Measurements from ENCODE around the gene PARVA. TPM values are rescaled to one million over a fixed set of nuclear protein-coding genes. Genes with fewer than 3 reads are reported as not detected.

The PARVA gene
- total RNA-seq, 4 donors from 2014 or later: 10.0 to 25.0 (median 14.2) TPM

GRCh38 chr11:12535321-12535720 lies 157.9 kb downstream of the PARVA start:
- H3K4me3 ChIP-seq (ENCODE audit: low read depth, poor library complexity, severe bottlenecking): no peak overlapping the region
- intact Hi-C loops (cut with DNase I; ENCODE audit: low total_unique reads): no loop called here
- DNase-seq (ENCODE audit: low spot score in 2 of 2): peak in 1 of 2 donors; percentile 14
- TF ChIP-seq POLR2A (IDR thresholded peaks at IDR 0.05) (no peak), CTCF (IDR thresholded peaks at IDR 0.05) (no peak)
- 89 to 94% methylated on average over 3 of the region's 3 CpGs for WGBS, 2 donors

GRCh38 chr11:12536566-12536965 lies 159.2 kb downstream of the PARVA start:
- peak in 1 of 2 donors; percentile 56 for DNase-seq (ENCODE audit: low spot score in 2 of 2)
- no peak overlapping the region for H3K4me3 ChIP-seq (ENCODE audit: low read depth, poor library complexity, severe bottlenecking)
- WGBS, 2 donors: 85 to 89% methylated on average over 6 of the region's 6 CpGs
- intact Hi-C loops (cut with DNase I; ENCODE audit: low total_unique reads): no loop called here
- no peak for TF ChIP-seq CTCF (IDR thresholded peaks at IDR 0.05)
- no peak for TF ChIP-seq POLR2A (IDR thresholded peaks at IDR 0.05)

- intact Hi-C loops (cut with DNase I; ENCODE audit: low total_unique reads): no loop called here
- TF ChIP-seq POLR2A (IDR thresholded peaks at IDR 0.05) (no peak), CTCF (IDR thresholded peaks at IDR 0.05) (no peak)
- DNase-seq (ENCODE audit: low spot score in 2 of 2): peak in 1 of 2 donors; percentile 49
- H3K4me3 ChIP-seq (ENCODE audit: low read depth, poor library complexity, severe bottlenecking): no peak overlapping the region
- WGBS, 2 donors: 67 to 81% methylated on average over 6 of the region's 6 CpGs
These were observed 160.5 kb downstream of the PARVA start for GRCh38 chr11:12537778-12538401.

GRCh38 chr11:12538889-12539421 lies 161.6 kb downstream of the PARVA start:
- intact Hi-C loops (cut with DNase I; ENCODE audit: low total_unique reads): no loop called here
- 96 to 97% methylated on average over 3 of the region's 3 CpGs for WGBS, 2 donors
- H3K4me3 ChIP-seq (ENCODE audit: low read depth, poor library complexity, severe bottlenecking): no peak overlapping the region
- DNase-seq (ENCODE audit: low spot score in 2 of 2): peak in 1 of 2 donors; percentile 62
- no peak for TF ChIP-seq CTCF (IDR thresholded peaks at IDR 0.05)
- TF ChIP-seq POLR2A (IDR thresholded peaks at IDR 0.05): no peak

- intact Hi-C loops (cut with DNase I; ENCODE audit: low total_unique reads): no loop called here
- TF ChIP-seq CTCF (IDR thresholded peaks at IDR 0.05) (no peak), POLR2A (IDR thresholded peaks at IDR 0.05) (no peak)
- WGBS, 2 donors: 53 to 66% methylated on average over 4 of the region's 4 CpGs
- DNase-seq (ENCODE audit: low spot score in 2 of 2): no peak
- H3K4me3 ChIP-seq (ENCODE audit: low read depth, poor library complexity, severe bottlenecking): no peak overlapping the region
These were observed 162.2 kb downstream of the PARVA start for GRCh38 chr11:12539572-12539971.

All from lower leg skin (tissue), 4 donors.